NCI-H1436 (cell line): Measurements from ENCODE around the gene DNAJC21.
A peak's percentile ranks its signal among the peaks of the same experiment; 100 is the strongest.
"Not testable (repeated sequence)": the region's sequence is repeated elsewhere in the genome, so short reads cannot be mapped to it uniquely, and the experiment has no call there.

ENCODE experiments used
- DNase-seq: peaks from one replicate; lab custom pipeline; 2025; lab: John Stamatoyannopoulos, UW

The DNAJC21 gene

DNA sequence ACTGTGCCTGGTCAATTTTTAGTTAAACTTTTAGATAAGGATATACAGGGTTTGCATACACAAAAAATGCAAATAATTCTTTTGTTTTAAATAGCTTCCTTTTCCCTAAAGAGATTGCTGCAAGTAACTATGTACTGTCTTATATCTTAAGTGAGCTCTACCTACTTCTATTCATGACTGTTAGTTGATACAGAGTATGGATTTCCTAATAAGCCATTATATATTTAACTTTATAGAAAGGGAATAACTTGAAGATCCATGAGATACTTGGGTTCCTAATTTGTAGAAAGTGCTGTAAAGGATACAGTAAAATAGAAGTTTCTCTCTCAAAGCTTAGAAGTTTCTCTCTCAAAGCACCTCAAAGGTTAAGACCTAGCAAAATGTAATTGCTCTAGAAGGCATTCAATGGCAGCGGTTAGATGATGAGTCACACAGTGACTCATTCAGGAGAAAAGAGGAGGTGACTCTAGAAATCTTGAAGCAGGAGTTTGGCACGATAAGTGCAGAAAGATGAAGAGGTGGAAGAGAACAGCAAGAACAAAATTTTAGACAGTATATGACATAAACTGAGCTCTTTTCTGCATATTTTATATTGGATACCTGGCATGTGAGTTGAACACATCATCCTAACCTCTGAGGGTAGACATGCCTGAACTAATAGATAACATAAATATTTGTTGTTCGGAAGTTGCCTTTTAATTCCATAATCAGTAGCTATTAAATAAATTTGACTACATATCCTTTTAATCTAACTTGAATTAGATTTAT, 5.5 kb upstream of the DNAJC21 start:
- DNase-seq: no peak

DNA sequence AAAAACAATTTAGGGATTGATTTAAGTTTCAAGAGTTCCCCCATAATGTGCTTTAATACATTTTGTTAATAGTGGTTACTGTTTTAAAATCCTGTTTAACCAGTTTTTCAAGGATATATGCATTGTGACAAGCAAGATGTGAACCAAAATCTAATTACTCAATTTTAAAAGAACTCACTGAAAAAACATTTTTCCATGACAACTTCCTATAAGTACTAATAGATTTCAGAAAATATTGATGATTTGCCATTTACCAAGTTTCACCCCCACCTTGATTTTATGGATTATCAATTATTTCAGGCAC, 4.9 kb upstream of the DNAJC21 start:
- no peak for DNase-seq

GRCh38 chr5:34926318-34926888, 3.0 kb upstream of the DNAJC21 start:
- no peak for DNase-seq

- no peak for DNase-seq
These were observed 1.6 kb upstream of the DNAJC21 start for GRCh38 chr5:34927785-34928184.

DNA sequence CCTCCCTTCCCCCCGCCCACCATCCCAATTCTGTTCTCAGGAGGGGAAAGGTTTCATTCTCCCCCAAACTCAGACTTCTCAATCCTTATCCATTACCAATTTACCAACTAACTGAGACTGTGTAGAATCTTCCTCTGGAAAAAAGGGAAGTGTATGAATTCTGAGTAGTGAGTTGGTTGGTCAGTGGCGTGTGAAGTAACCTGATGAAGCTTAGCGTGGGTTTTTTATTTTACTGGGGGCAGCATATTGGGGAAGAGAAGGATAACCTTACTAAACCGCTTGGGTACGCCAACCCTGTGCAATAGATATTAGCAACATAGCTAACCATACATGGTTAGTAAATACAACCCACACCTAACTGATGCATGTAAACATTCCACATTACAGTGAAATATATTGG, 1.1 kb upstream of the DNAJC21 start:
- no peak for DNase-seq

DNA sequence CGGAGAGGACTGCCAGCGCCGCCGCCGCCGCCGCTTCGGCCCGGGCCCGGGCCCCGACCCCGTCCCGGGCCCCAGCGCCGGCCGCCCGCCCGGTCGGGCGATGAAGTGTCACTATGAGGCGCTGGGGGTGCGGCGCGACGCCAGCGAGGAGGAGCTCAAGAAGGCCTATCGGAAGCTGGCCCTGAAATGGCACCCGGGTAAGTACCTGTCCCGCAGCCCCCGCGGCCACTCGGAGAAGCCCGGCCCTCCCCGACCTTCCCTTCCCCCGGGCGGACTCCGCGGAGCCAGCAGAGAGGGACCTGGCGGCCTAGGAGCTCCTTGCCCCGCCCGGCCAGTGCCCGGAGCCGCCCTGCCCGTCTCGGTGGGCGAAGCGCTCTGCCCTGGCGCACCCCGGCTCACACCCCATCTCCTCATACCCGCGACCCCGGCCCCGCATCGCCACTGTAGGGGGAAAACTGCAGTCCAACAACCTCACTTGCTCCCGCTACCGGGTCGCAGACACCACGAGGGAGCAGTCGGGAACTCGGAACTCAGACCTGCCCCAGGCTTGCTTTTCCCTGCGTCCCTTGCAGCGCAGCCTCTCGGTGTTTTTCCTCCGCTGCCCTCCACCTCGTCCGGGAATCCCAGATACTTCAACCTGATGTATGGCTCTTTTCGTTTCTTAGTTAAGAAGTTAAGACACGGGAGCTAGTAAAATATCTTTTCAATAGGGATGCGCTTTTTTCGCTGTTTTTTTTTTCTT, 532 bp downstream of the DNAJC21 start:
- DNase-seq: peak; percentile 60

GRCh38 chr5:34930462-34930844, 1.1 kb downstream of the DNAJC21 start:
- DNase-seq: no peak

GRCh38 chr5:34930870-34931269, 1.5 kb downstream of the DNAJC21 start:
- DNase-seq: no peak

DNA sequence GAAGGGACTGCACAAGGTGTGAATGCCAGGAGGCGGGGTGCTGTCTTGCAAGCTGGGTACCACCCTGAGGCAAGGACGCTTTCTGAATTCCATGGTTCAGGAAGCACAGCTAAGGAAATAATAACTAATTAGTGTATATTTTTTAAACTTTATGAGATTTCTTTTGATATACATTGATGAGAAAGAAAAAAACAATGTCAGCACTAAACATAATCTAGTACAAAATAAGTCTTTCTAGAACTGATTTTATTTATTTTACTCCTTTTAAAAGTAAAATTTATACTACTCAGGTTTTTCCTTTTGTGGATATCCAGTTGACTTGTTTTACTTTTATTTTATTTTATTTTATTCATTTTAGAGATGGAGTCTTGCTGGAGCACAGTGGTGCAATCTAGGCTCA, 3.6 kb downstream of the DNAJC21 start:
- no peak for DNase-seq

DNA sequence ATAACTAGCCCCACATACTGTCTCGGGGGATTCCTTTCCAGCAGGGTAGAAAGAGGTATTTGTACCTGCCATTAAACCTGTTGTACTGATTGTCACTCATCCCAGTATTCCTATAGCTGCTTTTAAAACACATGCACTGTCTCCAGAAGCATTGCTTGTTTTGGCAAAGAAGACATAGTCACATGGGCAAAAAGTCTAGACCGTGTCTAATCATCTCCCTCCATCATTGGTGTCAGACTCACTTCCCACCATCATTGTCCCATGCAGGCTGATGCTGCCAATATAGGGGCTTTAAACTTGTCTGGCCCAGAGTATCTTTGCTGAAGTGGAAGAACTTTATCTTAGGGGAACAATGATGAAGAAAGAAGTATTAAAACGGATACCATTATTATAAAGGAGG, 12.6 kb downstream of the DNAJC21 start:
- no peak for DNase-seq

DNA sequence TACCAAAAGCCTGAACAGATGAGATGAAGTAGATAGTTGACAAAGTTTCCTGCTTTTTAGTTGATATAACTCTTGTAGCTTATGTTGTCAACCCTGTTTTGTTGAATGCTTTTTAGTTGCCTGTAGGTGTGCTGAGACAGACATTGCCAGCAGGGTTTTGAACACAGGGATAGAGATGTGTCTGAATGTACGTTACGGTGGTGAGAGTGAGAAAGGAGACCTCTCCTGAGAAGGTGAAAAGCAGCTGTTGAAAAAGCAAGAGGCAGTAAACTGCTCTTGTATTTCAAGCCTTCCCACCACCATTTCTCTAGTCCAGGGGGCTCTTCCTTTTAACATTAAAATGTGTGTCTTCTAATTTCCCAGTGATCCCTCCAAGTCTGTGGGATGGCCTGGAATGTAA, 14.7 kb downstream of the DNAJC21 start:
- no peak for DNase-seq

GRCh38 chr5:34944460-34945047, 15.2 kb downstream of the DNAJC21 start:
- DNase-seq: no peak

GRCh38 chr5:34957321-34957720, 28.0 kb downstream of the DNAJC21 start:
- DNase-seq: no peak

GRCh38 chr5:34957857-34958690, 28.7 kb downstream of the DNAJC21 start:
- no peak for DNase-seq

DNA sequence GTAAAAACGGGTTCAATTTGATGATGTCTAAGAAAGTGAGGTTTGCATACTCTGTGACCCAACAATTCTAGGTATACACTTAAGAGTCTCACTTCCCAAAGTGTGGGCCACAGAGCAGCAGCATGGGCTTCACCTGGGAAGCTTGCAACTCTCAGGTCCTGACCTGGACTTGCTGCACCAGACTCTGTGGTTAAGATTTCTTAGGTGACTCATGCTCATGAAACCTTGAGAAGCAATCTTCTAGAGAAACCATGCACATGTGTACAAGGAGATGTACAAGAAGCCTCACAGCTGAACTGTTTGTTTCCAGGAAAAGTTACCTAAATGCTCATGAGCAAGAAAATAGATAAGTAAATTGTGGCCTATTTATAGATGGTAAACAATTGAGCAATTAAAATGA, 30.0 kb downstream of the DNAJC21 start:
- no peak for DNase-seq

DNA sequence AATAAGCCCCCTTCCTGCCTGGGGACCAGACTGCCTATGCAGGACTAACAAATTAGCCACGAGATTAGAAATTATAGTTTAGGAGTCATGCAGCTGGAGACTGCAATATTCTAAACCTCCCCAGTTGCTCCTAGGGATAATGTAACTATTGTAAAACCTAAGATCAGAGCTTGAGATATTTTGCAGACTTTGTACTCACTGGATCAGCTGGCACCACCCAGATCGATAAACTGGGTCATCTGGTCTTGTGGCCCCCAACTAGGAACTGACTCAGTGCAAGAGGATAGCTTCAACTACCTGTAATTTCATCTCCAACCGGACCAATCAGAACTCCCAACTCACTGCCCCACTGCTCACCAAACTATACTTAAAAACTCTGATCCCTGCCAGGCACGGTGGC, 38.2 kb downstream of the DNAJC21 start:
- no peak for DNase-seq

- no peak for DNase-seq
These were observed 38.9 kb downstream of the DNAJC21 start for GRCh38 chr5:34968258-34968657.

- DNase-seq: no peak
These were observed 41.2 kb downstream of the DNAJC21 start for GRCh38 chr5:34970552-34970951.

DNA sequence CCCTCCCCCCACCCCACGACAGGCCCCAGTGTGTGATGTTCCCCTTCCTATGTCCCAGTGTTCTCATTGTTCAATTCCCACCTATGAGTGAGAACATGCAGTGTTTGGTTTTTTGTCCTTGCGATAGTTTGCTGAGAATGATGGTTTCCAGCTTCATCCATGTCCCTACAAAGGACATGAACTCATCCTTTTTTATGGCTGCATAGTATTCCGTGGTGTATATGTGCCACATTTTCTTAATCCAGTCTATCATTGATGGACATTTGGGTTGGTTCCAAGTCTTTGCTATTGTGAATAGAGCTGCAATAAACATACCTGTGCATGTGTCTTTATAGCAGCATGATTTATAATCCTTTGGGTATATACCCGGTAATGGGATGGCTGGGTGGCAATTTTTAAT, 42.3 kb downstream of the DNAJC21 start:
- not testable (repeated sequence) for DNase-seq

DNA sequence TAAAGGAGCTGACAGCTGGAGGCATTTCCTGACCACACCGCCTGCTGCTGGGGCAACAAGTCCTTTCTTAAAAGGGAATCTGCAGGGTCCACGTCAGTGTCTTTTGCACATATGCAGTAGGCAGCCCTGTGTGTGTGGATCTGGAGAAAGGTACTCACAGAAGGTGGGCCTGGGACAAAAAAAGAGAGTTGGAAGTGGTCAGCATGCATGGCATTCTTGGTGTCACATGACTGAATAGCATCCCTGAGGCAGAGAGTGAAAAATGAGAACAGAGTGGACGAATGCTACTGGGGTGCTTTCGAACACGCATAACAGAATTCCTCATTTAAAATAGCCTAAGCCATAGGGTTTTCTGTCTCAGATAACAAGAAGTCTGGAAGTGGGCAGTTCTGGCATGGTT, 47.0 kb downstream of the DNAJC21 start:
- DNase-seq: no peak

- DNase-seq: no peak
These were observed 48.7 kb downstream of the DNAJC21 start for GRCh38 chr5:34977934-34978613.

DNA sequence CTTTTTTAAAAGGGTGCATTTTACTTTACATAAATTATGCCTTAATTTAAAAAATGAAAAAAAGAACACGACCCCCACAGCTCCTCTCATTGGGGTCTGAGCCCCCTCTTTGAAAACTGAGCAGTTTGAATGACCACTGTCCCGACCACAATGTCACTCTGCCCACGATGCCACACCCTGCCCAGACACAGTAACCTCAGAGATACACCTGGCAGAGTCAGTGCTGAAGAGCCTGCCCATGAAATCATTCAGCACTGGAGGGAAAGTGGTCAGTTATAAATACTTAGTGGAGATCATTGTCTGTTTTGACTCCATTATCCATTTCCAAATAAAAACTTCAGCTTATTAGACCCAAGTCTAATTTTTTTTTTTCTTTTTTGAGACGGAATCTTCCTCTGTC, 49.3 kb downstream of the DNAJC21 start:
- DNase-seq: no peak
